Thymus (tissue), 11 donors: ENCODE results near the gene CROCC2. TPM values are rescaled to one million over a fixed set of nuclear protein-coding genes. Genes with fewer than 3 reads are reported as not detected.
"Not testable (repeated sequence)": the region's sequence is repeated elsewhere in the genome, so short reads cannot be mapped to it uniquely, and the experiment has no call there.

Experiments
- DNase-seq, 9 donors: peaks; one replicate each; pipeline ENCODE4 v3.0.0-alpha.2; 2013; ENCODE audit warnings: low spot score in 9 of 9, low read depth in 6 of 9, missing footprints in 1 of 9
- H3K27ac ChIP-seq, 2 donors: one replicate each; pipeline ENCODE4 v1.5.1; 2013; ENCODE audit warnings: control low read depth in 1 of 2, low read depth in 1 of 2, low read length in 1 of 2, mild to moderate bottlenecking in 1 of 2, moderate library complexity in 1 of 2
- H3K27me3 ChIP-seq, 2 donors: one replicate each; pipeline ENCODE4 v1.5.1; 2013; ENCODE audit warnings: low read length in 1 of 2; ENCODE audit not compliant: control insufficient read depth in 2 of 2, insufficient read depth in 1 of 2
- H3K36me3 ChIP-seq, 2 donors: one replicate each; pipeline ENCODE4 v1.5.1; 2013; ENCODE audit warnings: low read length in 1 of 2, mild to moderate bottlenecking in 1 of 2, moderate library complexity in 1 of 2; ENCODE audit not compliant: control insufficient read depth in 2 of 2, insufficient read depth in 2 of 2
- H3K4me1 ChIP-seq, 2 donors: one replicate each; pipeline ENCODE4 v1.5.1; 2013; ENCODE audit warnings: low read length in 2 of 2; ENCODE audit not compliant: control insufficient read depth in 2 of 2, insufficient read depth in 2 of 2
- H3K4me3 ChIP-seq, 2 donors: one replicate each; pipeline ENCODE4 v1.5.1; 2013; ENCODE audit warnings: low read length in 2 of 2, control low read depth in 1 of 2, mild to moderate bottlenecking in 1 of 2
- H3K9me3 ChIP-seq, 2 donors: one replicate each; pipeline ENCODE4 v1.5.1; 2013; ENCODE audit warnings: low read length in 1 of 2, mild to moderate bottlenecking in 1 of 2; ENCODE audit not compliant: control insufficient read depth in 2 of 2, insufficient read depth in 1 of 2
- WGBS: extraction: QIAGEN DNeasy Blood & Tissue Kit; methylation state at CpG from one replicate; pipeline ENCODE4 v1.1.7; 2013; 5-methylcytosine and 5-hydroxymethylcytosine counted together
- polyA plus RNA-seq: library from polyadenylated mRNA; stranded (reverse); fragments of 200-250 nt; gene quantifications from one replicate; pipeline ENCODE4 v1.2.3, GENCODE V29; 2013
- total RNA-seq: library from RNA; stranded (reverse); fragments of 120-200 nt; gene quantifications from one replicate; pipeline ENCODE4 v1.2.4, GENCODE V29; 2013
- donor health status: healthy.

Gene CROCC2
- total and polyA plus RNA-seq, 2 donors = 0.02 TPM; not detected in 1

DNA sequence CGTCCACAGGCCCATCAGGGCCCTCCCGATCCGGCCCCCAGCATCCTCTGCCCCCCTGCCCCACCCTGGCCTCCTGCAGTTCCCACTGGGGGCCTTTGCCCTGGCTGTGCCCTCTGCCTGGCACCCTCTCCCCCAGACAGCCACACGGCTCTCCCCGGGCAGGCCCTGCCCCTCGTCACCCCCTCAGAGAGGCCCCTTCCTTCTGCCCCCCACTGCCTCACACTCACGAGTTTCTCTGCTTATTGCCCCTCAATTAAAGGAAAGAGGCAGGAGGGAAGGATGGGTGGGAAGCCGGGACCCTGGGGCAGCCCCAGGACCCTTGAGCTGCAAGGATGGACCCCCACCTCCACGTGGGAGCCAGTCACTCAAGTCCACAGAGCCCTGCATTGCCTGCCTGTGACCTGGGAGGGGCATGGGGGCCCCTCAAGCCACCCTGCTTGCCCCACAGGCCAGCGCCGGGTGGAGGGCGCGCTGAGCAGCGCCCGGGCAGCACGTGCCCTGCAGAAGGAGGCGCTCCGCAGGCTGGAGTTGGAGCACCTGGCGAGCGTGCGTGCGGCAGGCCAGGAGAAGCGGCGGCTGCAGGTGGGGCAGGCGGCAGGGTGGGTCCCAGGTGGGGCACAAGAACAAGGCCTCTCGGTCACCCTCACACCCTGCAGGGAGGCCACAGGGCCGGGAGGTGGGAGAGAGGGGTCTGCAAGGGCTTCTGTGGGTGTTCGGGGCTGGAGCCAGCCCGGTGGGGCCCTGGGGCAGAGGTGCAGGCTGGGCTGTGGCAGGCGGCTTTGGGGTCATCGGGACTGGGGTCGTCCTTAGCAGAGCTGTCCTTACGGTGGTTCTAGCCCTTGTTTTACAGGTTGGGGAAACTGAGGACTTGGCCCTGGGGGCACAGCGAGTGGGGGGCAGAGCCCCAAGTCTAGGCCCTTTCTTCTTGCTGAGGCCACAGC is 61.8 kb downstream of the CROCC2 start:
- WGBS = 95% methylated on average over 34 of the region's 34 CpGs
- Histone ChIP-seq H3K27me3 (peaks cover 0 to 8% of the 10 kb centered on the region in 2 donors), H3K27ac (no peak overlapping the region), H3K4me1 (no peaks in the 10 kb centered on the region), H3K9me3 (peaks cover 0 to 5% of the 10 kb centered on the region in 2 donors), H3K36me3 (no peaks in the 10 kb centered on the region), H3K4me3 (no peak overlapping the region)
- no peak for DNase-seq

GRCh38 chr2:240968731-240969624 is 62.8 kb downstream of the CROCC2 start:
- WGBS = 94% methylated on average over 15 of the region's 15 CpGs
- Histone ChIP-seq H3K9me3 (peaks cover 0 to 7% of the 10 kb centered on the region in 2 donors), H3K27me3 (peaks cover 0 to 8% of the 10 kb centered on the region in 2 donors), H3K36me3 (no peaks in the 10 kb centered on the region), H3K27ac (no peak overlapping the region), H3K4me3 (no peak overlapping the region), H3K4me1 (no peaks in the 10 kb centered on the region)
- no peak for DNase-seq

DNA sequence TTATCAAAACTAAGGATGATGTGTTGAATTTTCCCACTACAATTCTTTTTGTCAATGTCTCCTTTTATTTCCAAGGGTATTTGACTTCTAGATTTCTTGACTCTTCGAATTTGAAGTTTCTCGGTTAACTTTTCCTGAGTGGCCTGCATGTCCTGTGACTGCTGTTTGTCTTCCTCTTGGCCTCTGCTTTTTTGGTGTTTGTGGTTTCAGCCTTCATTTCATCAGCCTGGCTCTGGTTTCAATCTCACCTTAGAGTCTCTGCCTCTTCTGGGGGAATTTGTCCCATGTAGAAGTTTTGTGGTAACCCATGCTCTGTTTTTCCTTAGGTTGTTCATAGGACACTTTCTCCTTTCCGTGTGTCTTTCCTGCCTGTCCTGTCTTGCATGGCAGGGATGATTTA is 64.0 kb downstream of the CROCC2 start:
- no peak for DNase-seq
- Histone ChIP-seq H3K9me3 (peaks cover 0 to 7% of the 10 kb centered on the region in 2 donors), H3K27me3 (peaks cover 0 to 9% of the 10 kb centered on the region in 2 donors), H3K36me3 (no peaks in the 10 kb centered on the region), H3K4me1 (no peaks in the 10 kb centered on the region), H3K27ac (no peak overlapping the region), H3K4me3 (no peak overlapping the region)
- 89% methylated on average over 3 of the region's 3 CpGs for WGBS

- H3K4me1 ChIP-seq = no peaks in the 10 kb centered on the region
Observed at GRCh38 chr2:240970816-240971215, 64.7 kb downstream of the CROCC2 start.

GRCh38 chr2:240972201-240972600 is 66.1 kb downstream of the CROCC2 start:
- H3K4me3 ChIP-seq = no peak overlapping the region
- WGBS = 89% methylated on average over 11 of the region's 11 CpGs
- peaks cover 0 to 7% of the 10 kb centered on the region in 2 donors for H3K9me3 ChIP-seq
- no peak for DNase-seq
- no peaks in the 10 kb centered on the region for H3K36me3 ChIP-seq
- no peaks in the 10 kb centered on the region for H3K4me1 ChIP-seq
- H3K27ac ChIP-seq = no peak overlapping the region
- H3K27me3 ChIP-seq = peaks cover 0 to 16% of the 10 kb centered on the region in 2 donors

More at GRCh38 chr2:240970816-240971215, 64.7 kb downstream of the CROCC2 start:
- WGBS = 91% methylated on average over 15 of the region's 15 CpGs
- H3K27me3 ChIP-seq = peaks cover 0 to 13% of the 10 kb centered on the region in 2 donors
- no peaks in the 10 kb centered on the region for H3K36me3 ChIP-seq
- no peak overlapping the region for H3K4me3 ChIP-seq
- H3K9me3 ChIP-seq = peaks cover 0 to 7% of the 10 kb centered on the region in 2 donors
- no peak for DNase-seq
- H3K27ac ChIP-seq = no peak overlapping the region

GRCh38 chr2:240972636-240973521 is 66.7 kb downstream of the CROCC2 start:
- peaks cover 0 to 7% of the 10 kb centered on the region in 2 donors for H3K9me3 ChIP-seq
- 81% methylated on average over 17 of the region's 17 CpGs for WGBS
- H3K4me3 ChIP-seq = no peak overlapping the region
- no peaks in the 10 kb centered on the region for H3K36me3 ChIP-seq
- H3K27ac ChIP-seq = no peak overlapping the region
- no peak for DNase-seq
- H3K4me1 ChIP-seq = no peaks in the 10 kb centered on the region
- peaks cover 0 to 16% of the 10 kb centered on the region in 2 donors for H3K27me3 ChIP-seq

GRCh38 chr2:240974771-240975572 is 68.8 kb downstream of the CROCC2 start:
- Histone ChIP-seq H3K27me3 (peaks cover 0 to 16% of the 10 kb centered on the region in 2 donors), H3K4me3 (no peak overlapping the region), H3K27ac (no peak overlapping the region), H3K9me3 (peaks cover 0 to 7% of the 10 kb centered on the region in 2 donors), H3K36me3 (no peaks in the 10 kb centered on the region), H3K4me1 (no peaks in the 10 kb centered on the region)
- WGBS = 74% methylated on average over 10 of the region's 10 CpGs
- DNase-seq = peak in 2 of 9 donors; percentile 14 to 22

DNA sequence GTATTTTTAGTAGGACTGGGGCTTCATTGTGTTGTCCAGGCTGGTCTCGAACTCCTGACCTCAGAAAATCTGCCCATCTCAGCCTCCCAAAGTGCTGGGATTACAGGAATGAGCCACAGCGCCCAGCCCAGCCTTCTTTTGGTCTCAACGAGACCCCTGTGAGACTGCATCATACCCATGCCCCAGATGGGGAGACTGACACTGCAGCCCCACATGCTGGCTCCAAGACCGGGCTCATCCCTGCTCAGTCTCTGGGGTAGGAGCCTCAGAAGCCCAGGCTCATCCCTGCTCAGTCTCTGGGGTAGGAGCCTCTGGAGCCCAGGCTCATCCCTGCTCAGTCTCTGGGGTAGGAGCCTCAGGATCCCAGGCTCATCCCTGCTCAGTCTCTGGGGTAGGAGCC is 69.8 kb downstream of the CROCC2 start:
- H3K4me3 ChIP-seq, H3K36me3 ChIP-seq, H3K4me1 ChIP-seq, DNase-seq, H3K27ac ChIP-seq, H3K9me3 ChIP-seq: not testable (repeated sequence)
- H3K27me3 ChIP-seq = peaks cover 0 to 15% of the 10 kb centered on the region in 2 donors
- 91% methylated on average over 4 of the region's 4 CpGs for WGBS
